DOHH2 (cell line): Measurements from ENCODE around the gene IFITM1.
"Not testable (repeated sequence)": the region's sequence is repeated elsewhere in the genome, so short reads cannot be mapped to it uniquely, and the experiment has no call there.

ENCODE experiments used
- H3F3A ChIP-seq: fragments of 200-600 bp; sonication (generic), shearing (Covaris generic); 2 replicates; pipeline ENCODE4 v1.6.0; 2016; ENCODE audit warnings: antibody characterized with exemption, mild to moderate bottlenecking; ENCODE audit not compliant: control insufficient read depth, insufficient read depth
- H3K27ac ChIP-seq: fragments of 200-600 bp; sonication (generic); 2 replicates; pipeline ENCODE4 v1.5.1; 2014; ENCODE audit warnings: low read depth, mild to moderate bottlenecking, low read length, moderate library complexity
- H3K27me3 ChIP-seq: fragments of 200-600 bp; sonication (generic); 2 replicates; pipeline ENCODE4 v1.6.1; 2014; ENCODE audit warnings: mild to moderate bottlenecking, low read length, mixed read lengths; ENCODE audit not compliant: control insufficient read depth
- H3K36me3 ChIP-seq: fragments of 200-600 bp; sonication (generic); 2 replicates; pipeline ENCODE4 v1.6.1; 2014; ENCODE audit warnings: mild to moderate bottlenecking, low read length, moderate library complexity, mixed read lengths; ENCODE audit not compliant: control insufficient read depth
- H3K4me1 ChIP-seq: fragments of 200-600 bp; sonication (generic); 2 replicates; pipeline ENCODE4 v1.6.1; 2014; ENCODE audit warnings: mild to moderate bottlenecking, low read length, mixed read lengths; ENCODE audit not compliant: control insufficient read depth
- H3K4me2 ChIP-seq: fragments of 200-600 bp; sonication (generic); 2 replicates; pipeline ENCODE4 v1.6.0; 2014; ENCODE audit warnings: mild to moderate bottlenecking, low read length, moderate library complexity
- H3K4me3 ChIP-seq: fragments of 200-600 bp; sonication (generic); 2 replicates; pipeline ENCODE4 v1.5.1; 2014; ENCODE audit warnings: mild to moderate bottlenecking, low read length, mixed read lengths
- H3K79me2 ChIP-seq: fragments of 200-600 bp; sonication (generic); 2 replicates; pipeline ENCODE4 v1.6.1; 2014; ENCODE audit warnings: mild to moderate bottlenecking, low read length, mixed read lengths; ENCODE audit not compliant: control insufficient read depth
- H3K9me2 ChIP-seq: fragments of 200-600 bp; sonication (generic); replicated peaks from 2 replicates; pipeline ENCODE4 v1.6.1; 2014; ENCODE audit warnings: mild to moderate bottlenecking, low read length, mixed read lengths; ENCODE audit not compliant: control insufficient read depth
- H3K9me3 ChIP-seq: fragments of 200-600 bp; sonication (generic); 2 replicates; pipeline ENCODE4 v1.6.1; 2014; ENCODE audit warnings: antibody characterized with exemption, low read length, mixed read lengths; ENCODE audit not compliant: control insufficient read depth, insufficient read depth
- H4K20me1 ChIP-seq: fragments of 200-600 bp; sonication (generic); 2 replicates; pipeline ENCODE4 v1.6.0; 2014; ENCODE audit warnings: low read depth, mild to moderate bottlenecking, antibody characterized with exemption, low read length, moderate library complexity; ENCODE audit not compliant: control insufficient read depth, insufficient read depth
- EZH2phosphoT487 ChIP-seq: fragments of 200-600 bp; sonication (generic); IDR thresholded peaks from 2 replicates; pipeline ENCODE4 v1.6.1; 2017; ENCODE audit warnings: borderline replicate concordance, mild to moderate bottlenecking, antibody characterized with exemption, low read length, moderate library complexity, mixed read lengths
- TF ChIP-seq, protein P1 (sequence below): fragments of 200-600 bp; sonication (generic); IDR thresholded peaks from one replicate; pipeline ENCODE4 v1.5.1; 2014; ENCODE audit warnings: antibody characterized with exemption, mild to moderate bottlenecking, low read depth, low read length; ENCODE audit not compliant: poor library complexity, severe bottlenecking

Gene IFITM1

DNA sequence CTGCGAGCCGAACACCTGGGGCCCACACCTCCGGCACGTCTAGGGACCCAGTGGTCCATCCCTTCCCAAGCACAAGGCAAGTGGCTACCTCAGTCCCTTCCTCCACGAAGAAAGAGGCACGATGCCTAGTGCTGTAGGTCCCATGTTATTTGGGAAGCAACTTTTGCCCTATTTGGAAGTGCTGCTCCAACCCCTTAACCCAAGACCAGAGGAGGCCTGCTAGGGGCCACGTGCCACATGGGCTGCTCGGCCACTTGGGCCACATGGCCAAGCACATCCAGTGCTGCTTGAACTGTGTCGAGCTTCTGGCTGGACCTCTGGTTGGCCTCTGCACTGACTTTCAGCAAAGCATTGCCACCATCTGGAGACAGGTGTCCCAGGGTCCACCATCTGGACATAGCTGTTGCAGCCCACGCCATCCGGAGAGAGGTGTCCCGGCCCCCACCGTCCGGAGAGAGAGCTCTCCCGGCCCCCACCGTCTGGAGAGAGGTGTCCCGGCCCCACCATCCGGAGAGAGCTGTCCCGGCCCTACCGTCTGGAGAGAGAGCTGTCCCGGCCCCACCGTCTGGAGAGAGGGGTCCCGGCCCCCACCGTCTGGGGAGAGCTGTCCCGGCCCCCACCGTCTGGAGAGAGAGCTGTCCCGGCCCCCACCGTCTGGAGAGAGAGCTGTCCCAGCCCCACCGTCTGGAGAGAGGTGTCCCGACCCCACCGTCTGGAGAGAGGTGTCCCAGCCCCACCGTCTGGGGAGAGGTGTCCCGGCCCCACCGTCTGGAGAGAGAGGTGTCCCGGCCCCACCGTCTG is 49.0 kb downstream of the IFITM1 start:
- Histone ChIP-seq H3K9me3 (no peaks in the 10 kb centered on the region), H3F3A (0 out of 2 replicates have a peak, but pooled peaks cover 3% of the 10 kb centered on the region), H3K36me3 (no peaks in the 10 kb centered on the region), H4K20me1 (no peaks in the 10 kb centered on the region), H3K27ac (no peak overlapping the region), H3K4me1 (peaks cover 3% of the 10 kb centered on the region; the same call in 1 of the 2 replicates), H3K4me3 (no peak overlapping the region), H3K27me3 (peaks cover 7% of the 10 kb centered on the region; the same call in 1 of the 2 replicates), H3K4me2 (no peak overlapping the region), H3K9me2 (no peaks in the 10 kb centered on the region), H3K79me2 (no peaks in the 10 kb centered on the region)
- TF ChIP-seq, protein P1, sequence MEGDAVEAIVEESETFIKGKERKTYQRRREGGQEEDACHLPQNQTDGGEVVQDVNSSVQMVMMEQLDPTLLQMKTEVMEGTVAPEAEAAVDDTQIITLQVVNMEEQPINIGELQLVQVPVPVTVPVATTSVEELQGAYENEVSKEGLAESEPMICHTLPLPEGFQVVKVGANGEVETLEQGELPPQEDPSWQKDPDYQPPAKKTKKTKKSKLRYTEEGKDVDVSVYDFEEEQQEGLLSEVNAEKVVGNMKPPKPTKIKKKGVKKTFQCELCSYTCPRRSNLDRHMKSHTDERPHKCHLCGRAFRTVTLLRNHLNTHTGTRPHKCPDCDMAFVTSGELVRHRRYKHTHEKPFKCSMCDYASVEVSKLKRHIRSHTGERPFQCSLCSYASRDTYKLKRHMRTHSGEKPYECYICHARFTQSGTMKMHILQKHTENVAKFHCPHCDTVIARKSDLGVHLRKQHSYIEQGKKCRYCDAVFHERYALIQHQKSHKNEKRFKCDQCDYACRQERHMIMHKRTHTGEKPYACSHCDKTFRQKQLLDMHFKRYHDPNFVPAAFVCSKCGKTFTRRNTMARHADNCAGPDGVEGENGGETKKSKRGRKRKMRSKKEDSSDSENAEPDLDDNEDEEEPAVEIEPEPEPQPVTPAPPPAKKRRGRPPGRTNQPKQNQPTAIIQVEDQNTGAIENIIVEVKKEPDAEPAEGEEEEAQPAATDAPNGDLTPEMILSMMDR, result no peak
- no peak for TF ChIP-seq EZH2phosphoT487

DNA sequence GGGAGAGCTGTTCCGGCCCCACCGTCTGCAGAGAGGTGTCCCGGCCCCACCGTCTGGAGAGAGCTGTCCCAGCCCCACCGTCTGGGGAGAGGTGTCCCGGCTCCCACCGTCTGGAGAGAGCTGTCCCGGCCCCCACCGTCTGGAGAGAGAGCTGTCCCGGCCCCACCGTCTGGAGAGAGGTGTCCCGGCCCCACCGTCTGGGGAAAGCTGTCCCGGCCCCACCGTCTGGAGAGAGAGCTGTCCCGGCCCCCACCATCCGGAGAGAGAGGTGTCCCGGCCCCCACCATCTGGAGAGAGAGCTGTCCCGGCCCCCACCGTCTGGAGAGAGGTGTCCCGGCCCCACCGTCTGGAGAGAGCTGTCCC is 49.6 kb downstream of the IFITM1 start:
- not testable (repeated sequence) for H3K4me1 ChIP-seq, H3K9me2 ChIP-seq, H4K20me1 ChIP-seq, H3K79me2 ChIP-seq, H3F3A ChIP-seq, H3K36me3 ChIP-seq, H3K9me3 ChIP-seq, H3K4me2 ChIP-seq, H3K27ac ChIP-seq, H3K27me3 ChIP-seq, H3K4me3 ChIP-seq

DNA sequence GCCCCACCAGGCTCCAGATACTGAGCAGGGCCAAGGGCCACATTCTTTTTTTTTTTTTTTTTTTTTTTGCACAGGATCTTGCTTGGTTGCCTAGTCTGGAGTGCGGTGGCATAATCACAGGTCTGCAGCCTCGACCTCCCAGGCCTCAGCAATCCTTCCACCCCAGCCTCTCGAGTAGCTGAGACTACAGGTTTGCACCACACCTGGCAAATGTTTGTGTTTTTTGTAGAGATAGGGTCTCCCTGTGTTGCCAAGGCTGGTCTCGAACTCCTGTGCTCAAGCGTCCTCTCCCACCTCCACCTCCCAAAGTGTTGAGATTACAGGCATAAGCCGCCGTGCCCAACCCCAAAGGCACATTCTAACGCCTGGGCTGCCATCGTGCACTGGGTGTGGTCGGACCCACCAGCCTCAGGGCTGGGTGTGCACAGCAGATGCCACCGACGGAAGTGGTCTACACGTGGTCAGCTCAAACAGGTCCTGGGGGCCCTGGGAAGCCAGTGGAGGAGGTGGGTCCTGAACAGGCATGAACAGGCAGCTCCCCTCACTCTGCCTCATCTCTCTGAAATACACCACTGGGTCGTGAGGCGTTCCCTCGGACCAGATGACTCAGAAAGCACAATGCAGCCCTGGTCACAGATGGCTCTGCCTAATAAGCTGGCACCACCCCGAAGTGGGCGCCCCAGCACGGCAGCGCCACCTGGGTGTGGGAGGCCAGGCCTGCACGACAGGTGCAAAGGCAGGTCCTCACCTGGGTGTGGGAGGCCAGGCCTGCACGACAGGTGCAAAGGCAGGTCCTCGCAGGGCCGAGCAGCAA is 50.3 kb downstream of the IFITM1 start:
- peaks cover 6% of the 10 kb centered on the region; the same call in 1 of the 2 replicates for H3K27me3 ChIP-seq
- H3K9me3 ChIP-seq, result no peaks in the 10 kb centered on the region
- 0 out of 2 replicates have a peak overlapping the region, but pooled peaks have one; percentile 25 for H3K4me2 ChIP-seq
- no peak overlapping the region for H3K4me3 ChIP-seq
- H3K36me3 ChIP-seq, result no peaks in the 10 kb centered on the region
- H4K20me1 ChIP-seq, result no peaks in the 10 kb centered on the region
- H3K27ac ChIP-seq, result no peak overlapping the region
- H3K9me2 ChIP-seq, result no peaks in the 10 kb centered on the region
- H3K79me2 ChIP-seq, result no peaks in the 10 kb centered on the region
- no peaks in the 10 kb centered on the region for H3F3A ChIP-seq
- TF ChIP-seq, protein P1, result peak; percentile 80
- TF ChIP-seq EZH2phosphoT487, result no peak
- peaks cover 3% of the 10 kb centered on the region; the same call in 1 of the 2 replicates for H3K4me1 ChIP-seq
